ENCODE data around the gene BPIFB2.
A peak's percentile ranks its signal among the peaks of the same experiment; 100 is the strongest.
"Not testable (repeated sequence)": the region's sequence is repeated elsewhere in the genome, so short reads cannot be mapped to it uniquely, and the experiment has no call there.

The BPIFB2 gene

GRCh38 chr20:32970973-32971300, 36.6 kb upstream of the BPIFB2 start:
- no peak for DNase-seq

GRCh38 chr20:32971703-32972161, 35.8 kb upstream of the BPIFB2 start:
- no peak for DNase-seq

- DNase-seq, result peak; percentile 72 to 82 (median 81)
Observed at GRCh38 chr20:32972181-32973076, 35.1 kb upstream of the BPIFB2 start.

- DNase-seq, result no peak
Observed at GRCh38 chr20:32973077-32973717, 34.3 kb upstream of the BPIFB2 start.

GRCh38 chr20:32974204-32975064, 33.1 kb upstream of the BPIFB2 start:
- not testable (repeated sequence) for DNase-seq

GRCh38 chr20:32975121-32975520, 32.4 kb upstream of the BPIFB2 start:
- DNase-seq, result not testable (repeated sequence)

- DNase-seq, result no peak
Observed at GRCh38 chr20:32975698-32976674, 31.5 kb upstream of the BPIFB2 start.

- no peak for DNase-seq
Observed at GRCh38 chr20:32976746-32977145, 30.8 kb upstream of the BPIFB2 start.

- no peak for DNase-seq
Observed at GRCh38 chr20:32977281-32978008, 30.1 kb upstream of the BPIFB2 start.

- no peak for DNase-seq
Observed at GRCh38 chr20:32978009-32978335, 29.5 kb upstream of the BPIFB2 start.

GRCh38 chr20:32979201-32979998, 28.1 kb upstream of the BPIFB2 start:
- no peak for DNase-seq

- DNase-seq, result no peak
Observed at GRCh38 chr20:32980131-32980941, 27.2 kb upstream of the BPIFB2 start.

- DNase-seq, result no peak
Observed at GRCh38 chr20:32980990-32981389, 26.5 kb upstream of the BPIFB2 start.

- DNase-seq, result no peak
Observed at GRCh38 chr20:32982617-32983458, 24.7 kb upstream of the BPIFB2 start.

- DNase-seq, result no peak
Observed at GRCh38 chr20:32983459-32984112, 23.9 kb upstream of the BPIFB2 start.

- no peak for DNase-seq
Observed at GRCh38 chr20:32984196-32984595, 23.3 kb upstream of the BPIFB2 start.

GRCh38 chr20:32984631-32985354, 22.7 kb upstream of the BPIFB2 start:
- no peak for DNase-seq
